Neuronal stem cell (in vitro differentiated cells): ENCODE data around the gene CAMKK2.

Source experiments
- DNase-seq: peaks from one replicate; pipeline ENCODE4 v3.0.0-alpha.2; 2013; ENCODE audit warnings: low spot score
- H2AFZ ChIP-seq: one replicate; pipeline ENCODE4 v1.6.1; 2013; ENCODE audit warnings: mild to moderate bottlenecking, low read length, inconsistent platforms
- H2AK5ac ChIP-seq: 2 replicates; pipeline ENCODE4 v1.6.1; 2013; ENCODE audit warnings: low read depth, mild to moderate bottlenecking, inconsistent platforms, low read length, moderate library complexity, mixed read lengths
- H2BK120ac ChIP-seq: 2 replicates; pipeline ENCODE4 v1.6.1; 2013; ENCODE audit warnings: low read depth, mild to moderate bottlenecking, inconsistent platforms, low read length, moderate library complexity, mixed read lengths
- H2BK12ac ChIP-seq: one replicate; pipeline ENCODE4 v1.6.1; 2013; ENCODE audit warnings: low read length, inconsistent platforms
- H2BK15ac ChIP-seq: 2 replicates; pipeline ENCODE4 v1.6.1; 2013; ENCODE audit warnings: mild to moderate bottlenecking, low read length, inconsistent platforms, mixed read lengths
- H2BK5ac ChIP-seq: one replicate; pipeline ENCODE4 v1.6.1; 2013; ENCODE audit warnings: inconsistent platforms, mild to moderate bottlenecking, low read length, moderate library complexity
- H3K14ac ChIP-seq: one replicate; pipeline ENCODE4 v1.6.1; 2013; ENCODE audit warnings: low read length, inconsistent platforms
- H3K18ac ChIP-seq: 2 replicates; pipeline ENCODE4 v1.6.1; 2013; ENCODE audit warnings: low read length, inconsistent platforms
- H3K23ac ChIP-seq: 2 replicates; pipeline ENCODE4 v1.6.1; 2013; ENCODE audit warnings: low read depth, mild to moderate bottlenecking, mixed read lengths, low read length, inconsistent platforms; ENCODE audit not compliant: poor library complexity
- H3K27ac ChIP-seq: replicated peaks from 3 replicates; pipeline ENCODE4 v1.5.1; 2013; ENCODE audit warnings: low read length, inconsistent platforms
- H3K27me3 ChIP-seq, 3 experiments: 2 replicates each; pipeline ENCODE4 v1.6.1; 2013; ENCODE audit warnings: low read length in 3 of 3, mild to moderate bottlenecking in 2 of 3, inconsistent platforms in 1 of 3, low read depth in 1 of 3, mixed read lengths in 1 of 3, moderate library complexity in 1 of 3; ENCODE audit not compliant: control insufficient read depth in 3 of 3, insufficient read depth in 3 of 3
- H3K36me3 ChIP-seq, 2 donors: replicated peaks in 1 of 2; 2 replicates each; pipeline ENCODE4 v1.6.1; 2013; ENCODE audit warnings: low read length in 2 of 2; ENCODE audit not compliant: control insufficient read depth in 2 of 2, insufficient read depth in 2 of 2
- H3K4ac ChIP-seq: 2 replicates; pipeline ENCODE4 v1.6.1; 2013; ENCODE audit warnings: inconsistent platforms, mild to moderate bottlenecking, low read length, moderate library complexity
- H3K4me1 ChIP-seq, 2 donors: 1 replicate in 1 of 2; 2 replicates in 1 of 2; pipeline ENCODE4 v1.6.1; 2013; ENCODE audit warnings: low read length in 2 of 2, low read depth in 1 of 2; ENCODE audit not compliant: control insufficient read depth in 2 of 2, insufficient read depth in 1 of 2
- H3K4me2 ChIP-seq: one replicate; pipeline ENCODE4 v1.6.1; 2013; ENCODE audit warnings: mild to moderate bottlenecking, low read length, inconsistent platforms; ENCODE audit not compliant: insufficient read depth, poor library complexity, severe bottlenecking
- H3K4me3 ChIP-seq, 2 donors: 2 replicates each; pipeline ENCODE4 v1.5.1; 2013; ENCODE audit warnings: low read length in 2 of 2, mild to moderate bottlenecking in 2 of 2, inconsistent platforms in 1 of 2, moderate library complexity in 1 of 2
- H3K79me1 ChIP-seq: one replicate; pipeline ENCODE4 v1.6.1; 2013; ENCODE audit warnings: low read depth, mild to moderate bottlenecking, inconsistent platforms, low read length, moderate library complexity
- H3K9ac ChIP-seq: one replicate; pipeline ENCODE4 v1.6.1; 2013; ENCODE audit warnings: mild to moderate bottlenecking, low read depth, low read length, inconsistent platforms; ENCODE audit not compliant: poor library complexity
- H3K9me3 ChIP-seq, 2 donors: replicated peaks in 1 of 2; 2 replicates each; pipeline versions ENCODE3 to v1.6.1; 2013; ENCODE audit warnings: low read length in 2 of 2, mild to moderate bottlenecking in 2 of 2, inconsistent platforms in 1 of 2, low read depth in 1 of 2, mixed read lengths in 1 of 2, moderate library complexity in 1 of 2; ENCODE audit not compliant: control insufficient read depth in 2 of 2, insufficient read depth in 1 of 2
- H4K8ac ChIP-seq: one replicate; pipeline ENCODE4 v1.6.1; 2013; ENCODE audit warnings: low read depth, mild to moderate bottlenecking, inconsistent platforms, low read length, moderate library complexity
- H4K91ac ChIP-seq: one replicate; pipeline ENCODE4 v1.6.1; 2013; ENCODE audit warnings: low read length, low read depth, mild to moderate bottlenecking, inconsistent platforms; ENCODE audit not compliant: poor library complexity
- WGBS, 2 donors: extraction: QIAGEN DNeasy Blood & Tissue Kit; methylation state at CpG; one replicate each; pipeline ENCODE4 v1.1.7; 2013; ENCODE audit warnings: missing lambda C conversion rate in 2 of 2, mixed read lengths in 1 of 2; ENCODE audit not compliant: insufficient read length in 2 of 2, insufficient replicate concordance in 1 of 2; ENCODE audit errors: extremely low coverage in 2 of 2; 5-methylcytosine and 5-hydroxymethylcytosine counted together

Gene CAMKK2

GRCh38 chr12:121224591-121224990 lies 71.9 kb downstream of the CAMKK2 start:
- Histone ChIP-seq H2BK5ac (no peak overlapping the region), H3K27me3 (no peaks in the 10 kb centered on the region), H2BK12ac (no peak overlapping the region), H2BK120ac (no peak overlapping the region), H4K8ac (no peak overlapping the region), H2AFZ (no peak overlapping the region), H2AK5ac (no peak overlapping the region), H3K18ac (no peak overlapping the region), H3K23ac (no peak overlapping the region), H2BK15ac (no peak overlapping the region), H4K91ac (no peak overlapping the region), H3K4me2 (no peak overlapping the region), H3K4me3 (no peak overlapping the region), H3K14ac (no peak overlapping the region), H3K9me3 (no peaks in the 10 kb centered on the region), H3K36me3 (peaks cover 4 to 17% of the 10 kb centered on the region in 2 donors), H3K27ac (no peak overlapping the region), H3K79me1 (peaks cover 5% of the 10 kb centered on the region), H3K4ac (no peak overlapping the region), H3K9ac (no peak overlapping the region), H3K4me1 (no peaks in the 10 kb centered on the region)
- no CpG with 5 or more reads among the region's 8 CpGs for WGBS, 2 donors
- DNase-seq: no peak

DNA sequence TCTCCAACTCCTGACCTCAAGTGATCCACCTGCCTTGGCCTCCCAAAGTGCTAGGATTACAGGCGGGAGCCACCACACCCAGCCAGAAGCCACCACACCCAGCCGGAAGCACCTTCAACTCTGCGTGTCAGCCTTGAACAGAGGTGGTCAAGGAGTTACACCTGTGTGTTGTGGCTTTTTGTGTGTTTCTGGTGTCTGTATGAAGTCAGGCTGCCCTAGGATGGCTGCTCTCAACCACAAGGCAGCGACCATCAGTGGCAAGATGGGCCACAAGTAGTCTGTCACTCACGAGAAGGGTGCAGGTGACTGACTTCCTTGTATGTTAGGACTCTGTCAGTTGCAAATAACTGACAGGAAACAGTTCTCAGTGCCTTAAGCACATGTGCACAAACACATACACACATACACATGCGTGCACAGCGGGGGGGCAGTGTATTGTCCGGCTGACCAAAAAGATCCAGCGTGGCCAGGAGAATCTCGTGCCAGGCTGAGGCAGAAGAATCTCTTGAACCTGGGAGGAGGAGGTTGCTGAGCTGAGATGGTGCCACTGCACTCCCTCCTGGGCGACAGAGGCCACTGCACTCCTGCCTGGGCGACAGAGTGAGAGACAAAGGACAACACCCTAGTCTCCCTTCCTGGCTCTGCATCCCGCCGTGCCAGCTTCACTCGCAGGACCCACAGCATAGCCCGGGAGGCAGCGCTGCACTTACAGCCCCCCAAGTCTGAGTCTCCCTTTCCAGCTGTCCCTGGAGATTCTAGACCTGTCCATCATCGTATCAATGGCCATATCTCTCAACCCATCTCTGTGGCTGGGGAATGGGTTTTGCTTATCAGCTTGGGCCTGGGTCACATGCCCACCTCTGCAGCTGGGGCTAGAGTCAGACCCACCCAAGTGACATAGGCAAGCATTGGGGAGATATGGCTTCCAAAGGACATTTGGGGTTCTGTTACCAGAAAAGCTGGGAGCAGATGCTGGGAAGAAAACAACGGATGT lies 72.9 kb downstream of the CAMKK2 start:
- no CpG with 5 or more reads among the region's 19 CpGs for WGBS, 2 donors
- DNase-seq: no peak

GRCh38 chr12:121222847-121223246 lies 73.7 kb downstream of the CAMKK2 start:
- Histone ChIP-seq H2AK5ac (no peak overlapping the region), H3K9me3 (no peaks in the 10 kb centered on the region), H2BK120ac (no peak overlapping the region), H2AFZ (no peak overlapping the region), H3K4me3 (no peak overlapping the region), H3K27ac (no peak overlapping the region), H3K27me3 (no peaks in the 10 kb centered on the region), H3K36me3 (peaks cover 4 to 7% of the 10 kb centered on the region in 2 donors), H2BK12ac (no peak overlapping the region), H3K79me1 (peaks cover 5% of the 10 kb centered on the region), H3K4ac (no peak overlapping the region), H4K91ac (no peak overlapping the region), H3K4me2 (no peak overlapping the region), H3K18ac (no peak overlapping the region), H4K8ac (no peak overlapping the region), H3K23ac (no peak overlapping the region), H3K4me1 (no peaks in the 10 kb centered on the region), H2BK15ac (no peak overlapping the region), H3K9ac (no peak overlapping the region), H3K14ac (no peak overlapping the region), H2BK5ac (no peak overlapping the region)
- no CpG with 5 or more reads among the region's 10 CpGs for WGBS, 2 donors
- no peak for DNase-seq

More for the DNA sequence above, 72.9 kb downstream of the CAMKK2 start:
- Histone ChIP-seq H2BK15ac (no peak overlapping the region), H3K79me1 (peaks cover 5% of the 10 kb centered on the region), H4K91ac (no peak overlapping the region), H3K18ac (no peak overlapping the region), H2BK5ac (no peak overlapping the region), H3K9ac (peak overlapping the region; percentile 12), H2AFZ (no peak overlapping the region), H2BK12ac (no peak overlapping the region), H3K9me3 (no peaks in the 10 kb centered on the region), H3K4ac (no peak overlapping the region), H3K14ac (no peak overlapping the region), H3K27ac (no peak overlapping the region), H3K36me3 (peaks cover 4 to 9% of the 10 kb centered on the region in 2 donors), H4K8ac (no peak overlapping the region), H3K4me2 (no peak overlapping the region), H2BK120ac (no peak overlapping the region), H3K4me3 (no peak overlapping the region), H3K4me1 (no peaks in the 10 kb centered on the region), H2AK5ac (no peak overlapping the region), H3K27me3 (no peaks in the 10 kb centered on the region), H3K23ac (no peak overlapping the region)

DNA sequence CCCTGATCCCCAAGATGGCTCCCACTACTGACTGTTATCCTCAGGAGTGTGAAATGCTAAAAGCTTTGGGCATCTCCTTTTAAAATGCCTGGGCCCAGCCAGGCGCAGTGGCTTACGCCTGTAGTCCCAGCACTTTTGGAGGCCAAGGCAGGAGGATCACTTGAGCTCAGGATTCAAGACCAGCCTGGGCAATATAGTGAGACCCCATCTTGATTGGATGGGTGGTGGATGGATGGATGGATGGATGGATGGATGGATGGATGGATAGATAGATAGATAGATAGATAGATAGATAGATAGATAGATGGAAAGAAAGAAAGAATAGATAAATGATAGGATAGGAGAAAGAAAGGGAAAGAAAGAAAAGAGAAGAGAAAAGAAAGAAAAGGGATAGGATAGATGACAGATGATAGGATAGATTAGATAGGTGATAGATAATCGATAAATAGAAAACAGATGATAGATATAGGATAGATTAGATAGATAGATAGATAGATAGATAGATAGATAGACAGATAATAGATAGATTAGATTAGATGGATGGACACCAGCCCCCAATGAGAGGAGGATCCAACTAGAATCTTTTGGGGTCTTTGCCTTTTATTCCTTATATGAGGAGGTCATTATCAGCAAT lies 77.0 kb downstream of the CAMKK2 start:
- Histone ChIP-seq H3K23ac (no peak overlapping the region), H3K36me3 (peaks cover 3 to 6% of the 10 kb centered on the region in 2 donors), H3K9ac (no peak overlapping the region), H3K27ac (no peak overlapping the region), H2AK5ac (no peak overlapping the region), H3K4me1 (no peaks in the 10 kb centered on the region), H3K79me1 (peaks cover 5% of the 10 kb centered on the region), H3K4me2 (no peak overlapping the region), H3K9me3 (no peaks in the 10 kb centered on the region), H2BK5ac (no peak overlapping the region), H3K14ac (no peak overlapping the region), H2BK120ac (no peak overlapping the region), H3K4me3 (no peak overlapping the region), H2AFZ (no peak overlapping the region), H3K27me3 (no peaks in the 10 kb centered on the region), H3K4ac (no peak overlapping the region), H4K91ac (no peak overlapping the region), H2BK15ac (no peak overlapping the region), H3K18ac (no peak overlapping the region), H4K8ac (no peak overlapping the region), H2BK12ac (no peak overlapping the region)
- no peak for DNase-seq
- WGBS, 2 donors: 100% methylated on average over 1 of the region's 3 CpGs
